Thyroid gland (tissue), 4 donors: ENCODE data around the gene SKOR2.

ENCODE experiments used
- CTCF ChIP-seq, 6 experiments: fragments of 200-600 bp in 3 of 6; fragments of 450-650 bp in 3 of 6; sonication (generic) in 3 of 6; IDR thresholded peaks; one replicate each; pipeline ENCODE4 v1.5.1; 2016 to 2019; ENCODE audit warnings: antibody characterized with exemption in 6 of 6, mild to moderate bottlenecking in 2 of 6, inconsistent platforms in 1 of 6, moderate library complexity in 1 of 6
- POLR2A ChIP-seq, 2 donors: fragments of 450-650 bp; IDR thresholded peaks; one replicate each; pipeline ENCODE4 v1.6.1; 2017; ENCODE audit warnings: antibody characterized with exemption in 2 of 2, mild to moderate bottlenecking in 2 of 2, moderate library complexity in 1 of 2

GRCh38 chr18:47250391-47251046 lies 941 bp downstream of the SKOR2 start:
- TF ChIP-seq CTCF (IDR thresholded peaks at IDR 0.05) (no peak), POLR2A (IDR thresholded peaks at IDR 0.05) (no peak)
